ENCODE measurements around the gene SPO11.

SPO11 gene

DNA sequence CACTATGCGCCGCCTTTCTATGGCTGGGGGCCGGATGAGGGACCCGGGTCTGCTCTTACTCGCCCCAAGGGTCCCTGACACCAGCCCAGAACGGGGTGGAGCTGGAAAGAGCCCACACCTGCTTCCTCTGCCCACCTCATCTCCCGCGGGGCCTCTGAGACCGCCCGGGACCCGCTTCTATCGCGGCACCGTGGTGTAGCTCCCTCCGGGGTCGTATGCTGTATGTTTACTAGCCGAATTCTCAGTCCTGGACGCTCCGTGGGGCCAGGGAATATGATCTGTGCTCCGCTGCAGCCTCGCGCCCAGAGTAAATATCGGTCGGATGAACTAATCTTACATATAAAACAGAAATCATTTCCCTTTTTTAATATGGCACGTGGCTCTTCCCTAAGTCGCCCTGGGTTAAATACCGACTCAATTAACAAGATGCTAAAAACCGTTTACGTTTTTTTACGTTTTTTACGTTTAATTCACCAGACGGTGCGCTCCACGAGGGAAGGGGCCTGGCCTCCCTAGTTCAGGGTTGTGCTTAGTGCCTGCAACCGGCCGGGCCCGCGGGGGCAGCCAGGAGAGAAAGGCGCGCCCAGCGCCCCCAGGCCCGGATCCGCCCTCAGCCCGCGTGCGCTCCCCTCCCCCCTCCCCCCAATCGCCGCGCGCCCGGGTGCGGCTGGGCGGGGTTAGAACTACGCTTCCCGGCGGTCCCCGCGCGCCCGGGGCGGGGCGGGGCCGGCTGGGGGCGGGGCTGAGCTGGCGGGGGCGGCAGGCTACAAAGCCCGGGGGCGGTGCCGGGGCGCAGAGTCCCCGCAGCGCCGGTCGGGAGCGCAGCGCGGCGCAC lies 61.2 kb downstream of the SPO11 start, which contains the start of gene RBM38:
Gene RBM38, plus strand, starts transcription at position 793 of the 835 bp plus-strand sequence. CDS start 186 bp downstream, outside the sequence.
- TF ChIP-seq, protein P1, sequence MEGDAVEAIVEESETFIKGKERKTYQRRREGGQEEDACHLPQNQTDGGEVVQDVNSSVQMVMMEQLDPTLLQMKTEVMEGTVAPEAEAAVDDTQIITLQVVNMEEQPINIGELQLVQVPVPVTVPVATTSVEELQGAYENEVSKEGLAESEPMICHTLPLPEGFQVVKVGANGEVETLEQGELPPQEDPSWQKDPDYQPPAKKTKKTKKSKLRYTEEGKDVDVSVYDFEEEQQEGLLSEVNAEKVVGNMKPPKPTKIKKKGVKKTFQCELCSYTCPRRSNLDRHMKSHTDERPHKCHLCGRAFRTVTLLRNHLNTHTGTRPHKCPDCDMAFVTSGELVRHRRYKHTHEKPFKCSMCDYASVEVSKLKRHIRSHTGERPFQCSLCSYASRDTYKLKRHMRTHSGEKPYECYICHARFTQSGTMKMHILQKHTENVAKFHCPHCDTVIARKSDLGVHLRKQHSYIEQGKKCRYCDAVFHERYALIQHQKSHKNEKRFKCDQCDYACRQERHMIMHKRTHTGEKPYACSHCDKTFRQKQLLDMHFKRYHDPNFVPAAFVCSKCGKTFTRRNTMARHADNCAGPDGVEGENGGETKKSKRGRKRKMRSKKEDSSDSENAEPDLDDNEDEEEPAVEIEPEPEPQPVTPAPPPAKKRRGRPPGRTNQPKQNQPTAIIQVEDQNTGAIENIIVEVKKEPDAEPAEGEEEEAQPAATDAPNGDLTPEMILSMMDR (IDR thresholded peaks at IDR 0.05; ENCODE audit: low read depth, low read length, missing control alignments): no peak
- H3K4me3 ChIP-seq (ENCODE audit: low read depth, low read length): peak within 1 kb of the TSS; percentile 92
- DNase-seq (ENCODE audit: low read depth): no peak

DNA sequence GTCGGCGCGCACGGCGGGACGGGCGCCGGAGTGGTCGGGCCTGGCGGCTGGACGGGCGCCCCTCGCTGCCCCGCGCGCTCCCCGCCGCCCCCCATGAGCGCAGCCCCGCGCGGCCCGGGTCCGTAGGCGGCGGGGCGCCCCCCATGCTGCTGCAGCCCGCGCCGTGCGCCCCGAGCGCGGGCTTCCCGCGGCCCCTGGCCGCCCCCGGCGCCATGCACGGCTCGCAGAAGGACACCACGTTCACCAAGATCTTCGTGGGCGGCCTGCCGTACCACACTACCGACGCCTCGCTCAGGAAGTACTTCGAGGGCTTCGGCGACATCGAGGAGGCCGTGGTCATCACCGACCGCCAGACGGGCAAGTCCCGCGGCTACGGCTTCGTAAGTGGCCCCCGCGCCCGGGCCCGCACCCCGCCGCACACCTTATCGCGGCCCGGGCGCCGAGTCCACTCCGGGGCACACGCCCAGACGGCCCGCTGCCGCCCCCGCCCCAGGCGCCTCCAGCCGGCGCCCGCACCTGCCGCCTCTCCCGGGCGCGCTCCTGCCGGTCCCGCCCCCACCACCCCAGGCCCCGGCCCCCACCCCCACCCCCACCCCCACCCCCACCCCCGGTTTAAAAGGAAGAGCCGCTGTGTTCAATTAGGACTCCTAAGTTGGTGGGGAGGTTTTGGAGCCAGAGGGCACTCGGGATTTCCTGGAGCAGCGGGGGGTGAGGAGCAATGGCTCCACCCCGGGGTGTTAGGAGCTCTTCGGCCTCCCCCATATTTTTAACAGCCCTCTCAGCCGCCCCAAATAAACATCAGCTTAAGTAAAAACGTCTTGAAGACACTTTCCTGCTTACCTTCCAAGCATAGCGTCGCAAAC lies 62.1 kb downstream of the SPO11 start:
- TF ChIP-seq, protein P1 (IDR thresholded peaks at IDR 0.05; ENCODE audit: low read depth, low read length, missing control alignments): no peak
- no peak for DNase-seq (ENCODE audit: low read depth)
- peak overlapping the region; percentile 92 for H3K4me3 ChIP-seq (ENCODE audit: low read depth, low read length)

DNA sequence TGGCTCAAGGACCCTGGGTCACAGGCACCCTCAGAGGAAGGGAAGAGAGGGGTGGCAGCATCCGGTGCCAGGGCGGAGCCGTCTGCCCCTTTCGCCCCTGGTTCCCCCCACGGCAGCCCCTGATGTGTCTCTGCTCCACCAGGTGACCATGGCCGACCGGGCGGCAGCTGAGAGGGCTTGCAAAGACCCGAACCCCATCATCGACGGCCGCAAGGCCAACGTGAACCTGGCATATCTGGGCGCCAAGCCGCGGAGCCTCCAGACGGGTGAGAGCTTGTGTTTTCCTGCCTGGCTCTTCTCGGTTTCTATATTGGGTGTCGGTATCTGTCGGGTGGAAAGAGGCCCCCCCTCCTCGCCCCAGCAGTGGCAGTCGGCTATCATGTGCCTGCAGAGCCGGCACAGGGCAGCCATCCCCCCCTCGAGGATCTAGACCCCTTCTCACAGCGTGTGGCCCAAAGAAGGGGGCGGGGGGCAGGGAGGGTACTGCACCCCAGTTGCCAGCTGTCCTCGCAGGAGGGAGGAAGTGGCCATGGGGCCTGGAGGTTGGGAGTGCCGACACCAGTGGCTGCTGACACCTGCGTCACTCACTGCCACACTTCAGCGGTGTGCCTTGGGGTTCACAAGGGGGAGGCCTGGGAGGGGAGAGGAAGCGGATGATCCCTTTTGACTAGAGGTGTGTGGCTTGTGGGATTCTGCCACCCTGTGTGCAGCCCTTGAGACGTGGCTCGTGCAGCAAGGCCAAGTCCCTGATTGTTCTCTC lies 63.1 kb downstream of the SPO11 start:
- no peak for DNase-seq (ENCODE audit: low read depth)
- H3K4me3 ChIP-seq (ENCODE audit: low read depth, low read length): peak overlapping the region; percentile 92
- TF ChIP-seq, protein P1 (IDR thresholded peaks at IDR 0.05; ENCODE audit: low read depth, low read length, missing control alignments): no peak
